Activated CD4-positive, alpha-beta T cell treated with anti-CD3 and anti-CD28 coated beads, Interleukin-2, amount 50 U/mL, for 24 hours (primary cell): ENCODE measurements around the gene S1PR2.
"Not testable (repeated sequence)": the region's sequence is repeated elsewhere in the genome, so short reads cannot be mapped to it uniquely, and the experiment has no call there.

Experiments used
- DNase-seq, 2 donors: peaks; one replicate each; pipeline ENCODE4 v3.0.0-alpha.2; 2020; ENCODE audit warnings: low read depth in 1 of 2, low spot score in 1 of 2

S1PR2 gene

DNA sequence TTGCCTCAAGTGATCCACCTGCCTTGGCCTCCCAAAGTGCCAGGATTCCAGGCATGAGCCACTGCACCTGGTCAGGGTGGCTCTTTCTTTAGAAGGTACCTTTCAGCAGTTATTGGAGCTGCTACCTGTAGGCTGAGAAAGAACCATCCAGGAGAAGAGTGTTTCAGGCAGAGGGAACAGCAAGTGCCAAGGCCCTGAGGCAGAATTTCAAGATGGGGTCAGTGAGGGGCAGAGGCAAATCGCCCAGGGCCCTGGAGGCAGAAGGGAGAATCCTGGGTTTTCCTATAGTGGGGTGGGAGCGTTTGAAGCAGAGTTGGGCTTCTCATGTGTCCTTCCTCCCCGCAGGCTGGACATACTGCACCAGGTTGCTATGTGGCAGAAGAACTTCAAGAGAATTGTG, 23.1 kb upstream of the S1PR2 start:
- DNase-seq: no peak

DNA sequence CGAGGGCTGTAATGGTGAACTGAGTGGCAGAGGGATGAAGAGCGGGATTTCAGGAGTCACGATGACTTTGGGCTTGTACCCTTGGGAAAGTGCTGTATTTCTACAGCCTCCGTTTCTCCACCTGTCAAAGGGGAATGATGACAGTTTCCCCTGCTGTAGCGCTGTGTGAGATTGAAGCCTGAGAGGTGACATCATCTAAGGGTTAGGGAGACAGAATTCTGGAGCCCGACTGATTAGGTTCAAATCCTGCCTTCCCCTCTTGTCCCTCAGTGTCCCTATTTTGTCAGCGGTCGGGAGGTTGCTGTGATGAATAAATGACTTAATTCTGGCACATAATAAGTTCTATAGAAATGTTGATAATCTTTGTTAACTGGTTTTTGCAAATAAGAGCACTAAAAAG, 21.6 kb upstream of the S1PR2 start:
- no peak for DNase-seq

DNA sequence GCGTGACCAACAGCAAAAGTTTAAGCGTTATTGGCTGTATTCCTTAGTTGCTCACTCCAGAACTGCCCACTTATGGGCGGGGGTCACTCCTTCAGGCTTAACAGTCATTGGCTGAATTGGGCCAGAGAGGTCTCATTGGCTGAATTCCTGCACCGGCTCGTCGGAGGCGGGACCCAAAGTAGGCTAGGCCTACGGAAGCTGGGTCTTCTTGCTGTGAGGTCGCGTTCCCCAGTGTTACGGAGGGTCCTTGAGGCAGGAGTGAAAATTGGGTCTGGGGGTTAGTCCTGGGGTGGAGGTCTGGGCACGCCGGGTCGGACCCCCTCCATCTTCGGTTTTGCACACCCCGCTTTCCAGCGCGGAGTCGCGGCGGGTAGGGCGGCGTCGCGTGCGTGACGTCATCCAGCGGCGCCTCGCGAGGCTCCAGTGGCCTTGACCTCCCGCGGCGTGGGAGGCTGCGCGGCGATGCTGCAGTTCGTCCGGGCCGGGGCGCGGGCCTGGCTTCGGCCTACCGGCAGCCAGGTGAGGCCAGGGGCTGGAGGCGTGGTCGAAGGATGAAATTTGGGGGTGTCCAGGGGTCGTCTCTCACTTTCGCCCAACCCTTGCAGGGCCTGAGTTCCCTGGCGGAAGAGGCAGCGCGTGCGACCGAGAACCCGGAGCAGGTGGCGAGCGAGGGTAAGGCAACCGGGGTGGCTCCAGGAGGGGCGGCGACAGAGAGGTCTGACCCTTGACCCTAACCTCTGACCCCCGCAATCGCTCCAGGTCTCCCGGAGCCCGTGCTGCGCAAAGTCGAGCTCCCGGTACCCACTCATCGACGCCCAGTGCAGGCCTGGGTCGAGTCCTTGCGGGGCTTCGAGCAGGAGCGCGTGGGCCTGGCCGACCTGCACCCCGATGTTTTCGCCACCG, 20.9 kb upstream of the S1PR2 start, which contains the start of gene MRPL4:
TSS of gene MRPL4 (plus strand) at position 423 of the 903 bp plus-strand sequence. CDS start at position 463, 40 bp downstream.
- peak; percentile 92 to 95 for DNase-seq

DNA sequence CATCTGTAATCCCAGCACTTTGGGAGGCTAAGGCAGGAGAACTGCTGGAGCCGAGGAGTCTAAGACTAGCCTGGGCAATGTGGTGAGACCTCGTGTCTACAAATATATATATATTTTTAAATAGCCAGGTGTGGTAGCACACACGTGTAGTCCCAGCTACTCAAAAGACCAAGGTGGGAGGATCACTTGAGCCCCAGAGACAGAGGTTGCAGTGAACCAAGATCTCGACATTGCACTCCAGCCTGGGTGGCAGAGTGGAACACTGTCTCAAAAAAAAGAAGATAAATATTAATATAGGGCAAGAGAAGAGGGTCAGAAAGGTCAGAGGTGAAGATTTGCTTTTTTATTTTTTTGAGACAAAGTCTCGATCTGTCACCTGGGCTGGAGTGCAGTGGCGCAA, 15.4 kb upstream of the S1PR2 start:
- DNase-seq: no peak

DNA sequence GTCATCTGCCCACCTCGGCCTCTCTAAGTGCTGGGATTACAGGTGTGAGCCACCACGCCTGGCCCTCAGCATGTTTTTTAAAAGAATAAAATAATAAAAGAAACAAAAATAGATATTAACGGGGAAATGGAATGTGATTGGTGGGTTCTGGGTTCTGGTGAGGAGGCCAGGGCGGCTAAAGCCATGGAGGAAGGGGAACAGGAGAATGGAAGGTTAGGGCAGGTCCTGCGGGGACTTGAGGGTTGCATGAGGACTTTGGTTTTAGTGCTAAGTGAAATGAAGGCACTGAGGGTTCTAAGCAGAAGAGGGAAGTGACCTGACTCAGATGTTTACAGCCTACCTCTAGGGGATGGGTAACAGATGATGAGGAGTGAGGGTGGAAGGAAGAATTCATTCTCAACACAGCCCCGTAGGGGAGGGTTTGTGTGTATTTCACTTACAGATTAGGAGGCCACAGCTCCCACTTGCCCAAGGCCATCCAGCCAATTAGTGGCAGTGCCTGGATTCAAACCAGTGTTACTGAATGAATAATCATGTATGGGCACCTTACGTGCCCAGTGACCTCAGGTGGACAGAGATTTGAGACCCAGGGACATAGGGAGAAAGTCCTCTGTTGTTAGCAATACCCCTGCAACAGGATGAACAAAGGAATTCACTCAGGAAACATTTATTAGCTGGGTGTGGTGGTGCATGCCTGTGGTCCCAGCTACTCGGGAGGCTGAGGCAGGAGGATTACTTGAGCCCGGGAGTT, 14.2 kb upstream of the S1PR2 start:
- no peak for DNase-seq

DNA sequence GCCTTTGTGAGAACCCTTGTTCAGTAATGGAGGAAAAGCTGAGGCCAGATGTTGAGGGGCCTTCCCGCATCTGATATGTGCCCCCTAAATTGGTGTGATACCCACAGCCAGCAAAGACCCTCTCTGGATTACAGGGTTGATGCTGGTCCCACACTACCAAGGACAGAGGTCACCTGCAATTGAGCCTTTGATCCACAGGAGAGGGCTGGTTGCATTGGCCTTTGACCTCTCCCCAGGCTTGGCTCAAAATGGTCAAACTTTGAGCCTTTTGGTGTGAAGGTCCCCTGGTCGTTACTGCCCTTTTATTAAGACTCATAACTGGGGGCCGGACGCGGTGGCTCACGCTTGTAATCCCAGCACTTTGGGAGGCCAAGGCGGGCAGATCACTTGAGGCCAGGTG, 12.5 kb upstream of the S1PR2 start:
- no peak for DNase-seq

DNA sequence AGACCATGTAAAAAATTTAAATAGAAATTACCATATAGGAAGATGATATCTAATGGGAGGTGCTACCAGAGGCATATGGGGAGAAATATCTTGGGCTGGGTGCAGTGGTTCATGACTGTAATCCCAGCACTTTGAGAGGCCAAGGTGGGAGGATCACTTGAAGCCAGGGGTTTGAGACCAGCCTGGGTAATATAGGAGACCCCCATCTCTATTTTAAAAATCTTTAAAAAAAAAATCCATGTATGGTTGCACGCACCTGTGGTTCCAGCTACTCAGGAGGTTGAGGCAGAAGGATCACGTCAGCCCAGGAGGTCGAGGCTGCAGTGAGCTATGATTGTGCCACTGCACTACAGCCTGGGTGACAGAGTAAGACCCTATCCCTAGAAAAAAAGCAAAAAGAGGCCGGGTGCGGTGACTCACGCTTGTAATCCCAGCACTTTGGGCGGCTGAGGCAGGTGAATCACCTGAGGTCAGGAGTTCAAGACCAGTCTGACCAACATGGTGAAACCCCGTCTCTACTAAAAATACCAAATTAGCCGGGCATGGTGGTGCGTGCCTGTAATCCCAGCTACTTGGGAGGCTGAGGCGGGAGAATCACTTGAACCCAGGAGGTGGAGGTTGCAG, 10.8 kb upstream of the S1PR2 start:
- not testable (repeated sequence) for DNase-seq

DNA sequence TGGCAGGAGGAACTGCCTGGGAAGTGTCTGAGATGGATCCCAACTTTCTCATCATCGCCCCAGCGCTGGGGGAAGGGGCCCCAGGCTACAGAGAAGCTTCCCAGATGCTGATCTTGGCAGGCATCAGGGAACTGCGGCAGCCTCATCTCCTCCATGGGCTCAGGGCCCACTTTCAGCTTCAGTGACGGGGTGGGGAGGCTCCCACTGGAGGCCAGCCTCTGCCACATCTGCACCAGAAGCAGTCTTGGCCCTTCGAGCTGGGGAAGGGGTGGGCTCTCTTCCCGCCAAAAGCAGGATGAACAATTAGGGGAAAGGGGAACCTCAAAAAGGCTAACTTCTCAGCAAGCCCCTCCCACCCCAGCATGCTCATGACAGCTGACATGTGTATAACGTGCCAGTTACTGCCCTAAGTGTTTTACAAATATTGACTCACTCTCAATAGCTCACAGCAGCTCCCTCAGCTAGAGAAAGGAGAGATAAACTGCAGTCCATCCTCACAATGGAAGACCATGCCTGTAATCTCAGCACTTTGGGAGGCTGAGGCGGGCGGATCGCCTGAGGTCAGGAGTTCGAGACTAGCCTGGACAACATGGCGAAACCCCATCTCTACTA, 7.1 kb upstream of the S1PR2 start:
- no peak for DNase-seq

DNA sequence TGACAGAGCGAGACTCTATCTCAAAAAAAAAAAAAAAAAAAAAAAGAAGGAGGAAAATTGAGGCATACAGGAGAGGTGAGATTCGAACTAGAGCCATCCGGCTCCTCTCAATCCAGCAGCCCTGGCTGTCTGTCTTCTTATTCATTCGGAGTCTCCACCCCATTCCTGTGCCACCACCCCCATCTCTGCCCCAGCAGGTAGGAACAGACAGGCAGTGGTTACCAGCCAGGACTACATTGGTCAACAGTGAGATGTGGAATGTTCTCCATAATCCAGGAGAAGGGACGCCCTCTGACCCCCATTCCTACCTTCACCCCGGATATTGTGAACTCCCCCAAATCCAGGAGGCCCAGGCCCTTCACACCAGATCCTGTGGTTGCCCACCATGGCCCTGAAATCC, 6.6 kb upstream of the S1PR2 start:
- no peak for DNase-seq

DNA sequence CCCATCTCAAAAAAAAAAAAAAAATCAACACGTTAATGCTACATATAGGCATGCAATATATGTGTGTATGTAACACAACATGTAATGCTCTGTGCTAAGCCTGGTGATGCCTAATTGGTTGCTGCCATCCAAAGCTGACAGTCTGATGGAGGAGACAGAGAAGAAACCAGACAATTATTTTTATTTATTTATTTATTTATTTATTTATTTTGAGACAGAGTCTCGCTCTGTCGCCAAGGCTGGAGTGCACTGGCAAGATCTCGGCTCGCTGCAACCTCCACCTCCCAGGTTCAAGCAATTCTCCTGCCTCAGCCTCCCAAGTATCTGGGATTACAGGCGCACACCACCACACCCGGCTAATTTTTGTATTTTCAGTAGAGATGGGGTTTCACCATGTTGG, 4.3 kb upstream of the S1PR2 start:
- DNase-seq: not testable (repeated sequence)

DNA sequence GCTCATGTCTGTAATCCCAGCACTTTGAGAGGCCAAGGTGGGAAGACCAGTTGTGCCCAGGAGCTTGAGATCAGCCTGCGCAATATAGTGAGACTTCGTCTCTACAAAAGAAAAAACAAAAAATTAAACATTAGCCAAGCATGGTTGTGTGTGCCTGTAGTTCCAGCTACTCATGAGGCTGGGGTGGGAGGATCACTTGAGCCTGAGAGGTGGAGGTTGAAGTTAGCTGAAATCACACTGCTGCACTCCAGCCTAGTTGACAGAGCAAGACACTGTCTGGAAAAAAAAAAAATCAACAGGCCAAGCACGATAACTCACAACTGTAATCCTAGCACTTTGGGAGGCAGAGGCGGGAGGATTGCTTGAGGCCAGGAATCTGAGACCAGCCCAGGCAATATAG, 3.9 kb upstream of the S1PR2 start:
- DNase-seq: no peak

DNA sequence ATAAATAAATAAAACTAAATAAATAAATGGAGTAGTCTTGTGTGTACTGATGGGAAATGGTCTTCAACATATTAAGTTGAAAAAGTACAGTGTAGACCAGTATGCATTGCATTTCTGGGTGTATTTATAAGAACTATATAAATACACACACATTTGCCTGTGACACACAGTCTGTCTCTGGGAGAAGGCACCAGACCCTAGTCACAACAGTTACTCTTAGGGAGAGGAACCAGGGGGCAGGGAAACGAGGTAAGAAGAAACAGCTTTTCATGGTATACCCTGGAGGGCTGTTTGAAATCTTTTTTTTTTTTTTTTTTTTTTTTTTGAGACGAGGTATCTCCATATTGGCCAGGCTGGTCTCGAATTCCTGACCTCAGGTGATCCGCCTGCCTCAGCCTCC, 2.8 kb upstream of the S1PR2 start:
- no peak for DNase-seq

DNA sequence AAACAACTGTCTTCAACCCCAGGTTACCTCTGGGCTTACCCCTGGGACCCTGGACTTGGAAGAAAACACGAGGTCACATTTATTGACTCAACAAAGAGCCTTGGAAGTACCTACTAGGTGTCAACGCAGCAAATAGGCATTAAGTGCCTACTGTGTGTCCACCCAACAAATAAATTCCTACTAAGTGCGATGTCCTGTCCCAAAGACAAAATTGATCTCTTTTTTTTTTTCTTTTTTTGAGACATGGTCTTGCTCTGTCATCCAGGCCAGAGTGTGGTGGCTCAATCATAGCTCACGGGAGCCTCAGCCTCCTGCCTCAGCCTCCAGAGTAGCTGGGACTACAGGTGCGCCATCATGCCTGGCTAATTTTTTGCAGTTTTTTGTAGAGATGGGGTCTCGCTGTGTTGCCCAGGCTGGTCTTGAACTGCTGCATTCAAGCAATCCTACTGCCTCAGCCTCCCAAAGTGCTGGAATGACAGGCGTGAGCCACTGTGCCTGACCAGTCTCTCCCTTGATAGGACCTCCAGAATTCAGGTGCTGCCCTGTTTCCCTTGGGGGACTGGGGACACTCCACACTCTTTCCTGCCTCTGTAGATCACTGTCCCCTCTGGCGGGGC, 589 bp upstream of the S1PR2 start:
- no peak for DNase-seq

DNA sequence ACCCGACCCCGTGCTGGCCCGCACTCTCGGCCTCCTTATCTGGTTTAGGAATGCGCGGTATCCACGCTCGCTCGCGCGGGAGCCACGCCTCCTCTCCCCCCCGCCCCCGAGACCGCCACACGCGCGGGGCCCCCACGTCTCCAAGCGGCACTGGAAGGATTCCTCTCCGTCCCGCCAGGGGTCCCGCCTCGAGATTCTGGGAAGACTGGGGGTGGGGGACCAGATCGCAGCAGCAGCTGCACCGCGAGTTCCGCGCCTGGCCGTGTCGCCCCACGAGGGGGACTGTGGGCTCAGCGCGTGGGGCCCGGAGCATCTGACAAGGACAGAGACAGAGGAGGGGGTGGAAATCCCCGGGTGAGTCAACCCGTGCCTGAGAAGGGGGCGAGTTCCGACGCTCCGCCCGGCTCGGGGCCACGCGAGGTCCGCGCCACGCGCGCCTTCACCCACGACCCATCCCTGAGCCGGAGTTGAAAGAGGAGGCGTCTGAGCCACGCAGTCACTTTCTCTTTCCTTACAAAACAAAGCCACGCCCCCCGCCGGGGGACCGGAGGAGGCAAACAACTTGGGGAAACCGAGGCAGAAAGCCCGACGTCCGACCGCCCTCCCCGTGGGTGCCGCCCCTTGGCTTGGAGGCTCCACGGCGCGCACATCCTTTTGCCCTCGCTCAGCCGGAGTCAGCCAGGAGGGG, 814 bp downstream of the S1PR2 start:
- DNase-seq: peak; percentile 40 to 47

DNA sequence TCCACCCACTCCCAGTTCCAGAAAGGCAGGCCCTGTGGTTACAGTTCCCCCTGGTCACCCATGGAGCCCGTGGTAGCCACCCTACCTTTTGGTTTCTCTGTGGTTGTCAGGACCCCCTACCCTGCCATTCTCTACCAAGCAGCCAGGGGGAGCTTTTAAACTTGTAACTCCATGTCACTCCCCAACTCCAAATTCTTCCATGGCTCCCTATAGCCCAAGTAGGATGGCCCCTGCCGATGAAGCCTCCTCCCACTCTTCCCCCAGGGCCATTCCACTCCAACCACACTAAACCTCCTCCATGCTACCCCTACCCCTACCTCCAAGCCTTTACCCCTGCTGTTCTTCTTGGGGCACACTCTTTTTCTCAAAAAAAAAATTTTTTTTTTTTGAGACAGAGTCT, 2.2 kb downstream of the S1PR2 start:
- DNase-seq: no peak

DNA sequence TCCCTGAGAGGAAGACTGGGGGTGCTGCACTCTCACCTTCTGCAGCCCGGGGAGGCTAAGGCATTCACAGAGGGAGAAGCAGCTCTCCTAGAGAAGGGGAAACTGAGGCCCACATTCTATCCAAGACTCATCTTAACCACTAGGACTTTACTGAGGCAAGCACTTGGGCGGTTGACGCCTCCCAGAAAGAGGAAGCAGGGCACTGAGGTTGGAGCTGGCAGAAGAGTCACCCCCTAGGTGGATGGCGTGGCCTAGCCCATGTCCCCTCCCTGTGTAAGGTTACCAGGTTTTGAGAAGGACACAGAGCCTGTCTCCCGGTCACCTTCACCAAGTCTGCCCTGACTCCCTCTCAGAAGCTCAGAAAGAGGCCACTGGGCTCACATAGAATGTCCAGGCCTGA, 2.7 kb downstream of the S1PR2 start:
- no peak for DNase-seq

DNA sequence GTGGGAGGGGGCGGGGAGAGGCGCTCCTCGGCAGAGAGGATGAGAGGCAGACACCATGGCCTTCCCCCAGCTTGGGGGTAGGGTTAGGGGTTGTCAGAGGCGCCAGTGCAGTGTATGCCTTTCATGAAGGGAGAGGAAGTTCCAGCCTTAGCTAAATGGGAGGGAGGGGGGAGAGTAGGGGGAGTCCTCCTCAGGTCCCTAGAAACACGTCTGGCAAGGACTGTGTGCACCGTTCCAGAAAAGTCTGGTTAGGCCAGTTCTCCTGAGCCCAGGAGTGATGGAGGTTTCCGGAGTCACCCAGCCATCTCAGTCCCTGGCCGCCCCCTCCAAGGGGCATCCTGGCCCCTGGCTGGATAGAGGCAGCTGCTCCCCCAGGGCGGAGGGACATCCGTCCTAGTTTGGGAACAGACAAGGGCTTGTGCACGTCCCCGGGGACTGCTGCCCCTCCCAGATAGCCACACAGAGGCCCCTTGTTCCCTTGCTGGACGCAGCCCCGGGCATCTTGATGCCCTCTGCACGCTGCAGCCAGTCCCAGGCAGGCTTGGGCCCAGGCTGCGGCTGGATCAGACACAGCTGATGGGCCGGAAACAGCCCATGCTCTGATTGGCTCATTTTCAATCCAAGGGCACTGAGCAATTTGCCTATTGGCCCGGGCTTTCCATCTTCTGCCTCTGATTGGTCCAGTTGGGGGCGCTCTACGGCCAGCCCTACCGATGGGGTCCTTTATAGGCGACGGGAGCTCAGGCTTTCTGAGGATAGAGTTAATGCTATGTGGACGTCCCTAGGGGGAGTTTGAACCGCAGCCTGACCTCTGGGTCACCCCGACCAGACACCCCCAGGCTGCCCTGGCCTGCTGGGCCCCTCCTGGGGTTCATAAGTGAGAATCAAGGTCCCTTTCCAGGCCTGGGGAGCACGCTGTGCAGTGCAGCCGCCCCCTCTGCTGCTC, 3.8 kb downstream of the S1PR2 start:
- no peak for DNase-seq

DNA sequence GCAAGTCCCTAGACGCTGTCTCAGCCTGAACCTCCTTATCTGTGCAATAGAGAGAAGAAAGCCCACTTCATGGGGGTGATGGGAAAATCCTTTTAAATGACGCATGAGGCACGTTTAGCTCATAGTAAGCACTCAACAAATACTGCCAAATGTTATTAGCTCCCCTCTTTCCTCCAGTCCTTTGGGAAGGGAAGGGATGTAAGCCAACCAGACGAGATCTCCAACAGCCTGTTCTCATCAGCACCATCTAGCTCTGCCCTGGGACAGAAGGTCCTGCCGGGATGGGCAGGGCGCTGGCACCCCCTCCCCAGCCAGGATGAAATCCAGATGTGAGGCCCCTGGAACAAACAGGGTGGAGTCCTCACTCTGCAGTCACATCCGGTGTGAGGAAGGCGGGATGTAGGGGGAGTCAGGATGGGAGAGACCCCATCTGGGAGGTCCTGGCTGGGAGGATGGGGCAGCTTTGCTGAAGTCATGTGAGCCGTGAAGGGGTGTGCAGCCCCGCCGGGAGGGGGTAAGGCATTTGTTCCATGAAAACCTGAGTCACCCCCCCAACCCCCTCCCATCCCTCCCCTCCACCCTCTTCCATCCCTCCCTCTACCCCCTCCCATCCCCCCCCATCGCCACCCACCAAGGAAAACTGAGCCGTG, 4.6 kb downstream of the S1PR2 start:
- DNase-seq: no peak

DNA sequence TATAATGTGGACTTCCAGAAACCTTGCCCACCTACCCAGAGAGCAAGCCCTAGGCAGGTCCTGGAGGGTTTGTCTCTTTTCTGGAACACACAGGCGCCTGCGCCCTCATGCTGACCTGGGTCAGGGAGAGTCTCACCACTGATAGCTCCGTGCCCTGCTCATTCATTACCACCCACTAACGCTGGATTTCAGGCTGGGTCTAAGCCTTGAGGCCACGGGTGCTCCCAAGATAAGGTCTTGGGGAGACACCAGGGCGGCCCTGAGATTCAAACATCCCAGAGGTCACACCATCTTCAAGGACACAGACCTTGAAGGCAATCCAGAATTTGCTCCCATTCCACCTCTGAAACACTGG, 5.1 kb downstream of the S1PR2 start:
- no peak for DNase-seq
